Neuronal stem cell (in vitro differentiated cells): ENCODE measurements around the gene CWC27.

Experiments used
- DNase-seq: peaks from one replicate; pipeline ENCODE4 v3.0.0-alpha.2; 2013; ENCODE audit warnings: low spot score
- H2AFZ ChIP-seq: one replicate; pipeline ENCODE4 v1.6.1; 2013; ENCODE audit warnings: mild to moderate bottlenecking, low read length, inconsistent platforms
- H2AK5ac ChIP-seq: 2 replicates; pipeline ENCODE4 v1.6.1; 2013; ENCODE audit warnings: low read depth, mild to moderate bottlenecking, inconsistent platforms, low read length, moderate library complexity, mixed read lengths
- H2BK120ac ChIP-seq: 2 replicates; pipeline ENCODE4 v1.6.1; 2013; ENCODE audit warnings: low read depth, mild to moderate bottlenecking, inconsistent platforms, low read length, moderate library complexity, mixed read lengths
- H2BK12ac ChIP-seq: one replicate; pipeline ENCODE4 v1.6.1; 2013; ENCODE audit warnings: low read length, inconsistent platforms
- H2BK15ac ChIP-seq: 2 replicates; pipeline ENCODE4 v1.6.1; 2013; ENCODE audit warnings: mild to moderate bottlenecking, low read length, inconsistent platforms, mixed read lengths
- H2BK5ac ChIP-seq: one replicate; pipeline ENCODE4 v1.6.1; 2013; ENCODE audit warnings: inconsistent platforms, mild to moderate bottlenecking, low read length, moderate library complexity
- H3K14ac ChIP-seq: one replicate; pipeline ENCODE4 v1.6.1; 2013; ENCODE audit warnings: low read length, inconsistent platforms
- H3K18ac ChIP-seq: 2 replicates; pipeline ENCODE4 v1.6.1; 2013; ENCODE audit warnings: low read length, inconsistent platforms
- H3K23ac ChIP-seq: 2 replicates; pipeline ENCODE4 v1.6.1; 2013; ENCODE audit warnings: low read depth, mild to moderate bottlenecking, mixed read lengths, low read length, inconsistent platforms; ENCODE audit not compliant: poor library complexity
- H3K27ac ChIP-seq: replicated peaks from 3 replicates; pipeline ENCODE4 v1.5.1; 2013; ENCODE audit warnings: low read length, inconsistent platforms
- H3K27me3 ChIP-seq, 3 experiments: 2 replicates each; pipeline ENCODE4 v1.6.1; 2013; ENCODE audit warnings: low read length in 3 of 3, mild to moderate bottlenecking in 2 of 3, inconsistent platforms in 1 of 3, low read depth in 1 of 3, mixed read lengths in 1 of 3, moderate library complexity in 1 of 3; ENCODE audit not compliant: control insufficient read depth in 3 of 3, insufficient read depth in 3 of 3
- H3K36me3 ChIP-seq, 2 donors: replicated peaks in 1 of 2; 2 replicates each; pipeline ENCODE4 v1.6.1; 2013; ENCODE audit warnings: low read length in 2 of 2; ENCODE audit not compliant: control insufficient read depth in 2 of 2, insufficient read depth in 2 of 2
- H3K4ac ChIP-seq: 2 replicates; pipeline ENCODE4 v1.6.1; 2013; ENCODE audit warnings: inconsistent platforms, mild to moderate bottlenecking, low read length, moderate library complexity
- H3K4me1 ChIP-seq, 2 donors: 1 replicate in 1 of 2; 2 replicates in 1 of 2; pipeline ENCODE4 v1.6.1; 2013; ENCODE audit warnings: low read length in 2 of 2, low read depth in 1 of 2; ENCODE audit not compliant: control insufficient read depth in 2 of 2, insufficient read depth in 1 of 2
- H3K4me2 ChIP-seq: one replicate; pipeline ENCODE4 v1.6.1; 2013; ENCODE audit warnings: mild to moderate bottlenecking, low read length, inconsistent platforms; ENCODE audit not compliant: insufficient read depth, poor library complexity, severe bottlenecking
- H3K4me3 ChIP-seq, 2 donors: 2 replicates each; pipeline ENCODE4 v1.5.1; 2013; ENCODE audit warnings: low read length in 2 of 2, mild to moderate bottlenecking in 2 of 2, inconsistent platforms in 1 of 2, moderate library complexity in 1 of 2
- H3K79me1 ChIP-seq: one replicate; pipeline ENCODE4 v1.6.1; 2013; ENCODE audit warnings: low read depth, mild to moderate bottlenecking, inconsistent platforms, low read length, moderate library complexity
- H3K9ac ChIP-seq: one replicate; pipeline ENCODE4 v1.6.1; 2013; ENCODE audit warnings: mild to moderate bottlenecking, low read depth, low read length, inconsistent platforms; ENCODE audit not compliant: poor library complexity
- H3K9me3 ChIP-seq, 2 donors: replicated peaks in 1 of 2; 2 replicates each; pipeline versions ENCODE3 to v1.6.1; 2013; ENCODE audit warnings: low read length in 2 of 2, mild to moderate bottlenecking in 2 of 2, inconsistent platforms in 1 of 2, low read depth in 1 of 2, mixed read lengths in 1 of 2, moderate library complexity in 1 of 2; ENCODE audit not compliant: control insufficient read depth in 2 of 2, insufficient read depth in 1 of 2
- H4K8ac ChIP-seq: one replicate; pipeline ENCODE4 v1.6.1; 2013; ENCODE audit warnings: low read depth, mild to moderate bottlenecking, inconsistent platforms, low read length, moderate library complexity
- H4K91ac ChIP-seq: one replicate; pipeline ENCODE4 v1.6.1; 2013; ENCODE audit warnings: low read length, low read depth, mild to moderate bottlenecking, inconsistent platforms; ENCODE audit not compliant: poor library complexity
- WGBS, 2 donors: extraction: QIAGEN DNeasy Blood & Tissue Kit; methylation state at CpG; one replicate each; pipeline ENCODE4 v1.1.7; 2013; ENCODE audit warnings: missing lambda C conversion rate in 2 of 2, mixed read lengths in 1 of 2; ENCODE audit not compliant: insufficient read length in 2 of 2, insufficient replicate concordance in 1 of 2; ENCODE audit errors: extremely low coverage in 2 of 2; 5-methylcytosine and 5-hydroxymethylcytosine counted together

CWC27 gene

DNA sequence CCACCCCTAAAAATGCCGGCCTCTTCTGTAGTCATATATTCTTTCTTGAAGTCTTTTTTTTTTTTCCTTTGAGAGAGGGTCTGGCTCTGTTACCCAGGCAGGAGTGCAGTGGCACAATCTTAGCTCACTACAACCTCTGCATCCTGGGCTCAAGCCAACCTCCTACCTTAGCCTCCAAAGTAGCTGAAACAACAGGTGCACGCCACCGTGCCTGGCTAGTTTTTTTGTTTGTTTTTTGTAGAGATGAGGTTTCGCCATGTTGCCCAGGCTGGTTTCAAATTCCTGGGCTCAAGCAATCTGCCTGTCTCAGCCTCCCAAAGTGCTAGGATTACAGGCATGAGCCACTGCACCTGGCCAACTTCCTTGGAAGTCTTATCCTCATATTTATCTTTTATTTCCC is 19.3 kb upstream of the CWC27 start:
- H2AK5ac ChIP-seq: no peak overlapping the region
- H2BK15ac ChIP-seq: no peak overlapping the region
- no peak overlapping the region for H4K8ac ChIP-seq
- no peak overlapping the region for H2BK120ac ChIP-seq
- no peaks in the 10 kb centered on the region for H3K79me1 ChIP-seq
- no peak overlapping the region for H3K23ac ChIP-seq
- H3K4me1 ChIP-seq: no peaks in the 10 kb centered on the region
- no peak overlapping the region for H4K91ac ChIP-seq
- H2AFZ ChIP-seq: no peak overlapping the region
- H3K4ac ChIP-seq: no peak overlapping the region
- no peak overlapping the region for H2BK5ac ChIP-seq
- H3K9me3 ChIP-seq: no peaks in the 10 kb centered on the region
- H2BK12ac ChIP-seq: no peak overlapping the region
- no peak for DNase-seq
- H3K36me3 ChIP-seq: peaks cover 4 to 46% of the 10 kb centered on the region in 2 donors
- no peak overlapping the region for H3K4me2 ChIP-seq
- no CpG with 5 or more reads among the region's 4 CpGs for WGBS, 2 donors
- H3K4me3 ChIP-seq: no peak overlapping the region
- no peak overlapping the region for H3K9ac ChIP-seq
- no peak overlapping the region for H3K27ac ChIP-seq
- no peaks in the 10 kb centered on the region for H3K27me3 ChIP-seq
- no peak overlapping the region for H3K18ac ChIP-seq
- H3K14ac ChIP-seq: no peak overlapping the region

DNA sequence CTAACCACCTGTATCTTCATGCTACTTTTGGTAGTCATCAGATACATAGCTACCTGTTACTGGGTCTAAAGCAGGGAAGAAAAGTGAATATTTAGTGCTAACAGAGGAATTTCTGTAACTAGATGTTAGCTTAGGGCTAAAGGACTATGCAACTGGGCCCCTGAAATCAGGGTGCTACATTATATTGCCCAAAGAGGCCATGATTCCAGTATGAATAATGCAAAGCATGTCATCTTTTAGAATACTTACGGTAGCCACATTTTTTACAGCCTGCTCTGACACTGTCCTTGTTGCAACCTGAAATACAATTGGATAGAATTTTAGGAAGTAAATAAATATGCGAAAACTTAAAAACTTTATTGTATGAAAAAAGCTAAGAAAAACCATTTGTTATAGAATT is 14.7 kb upstream of the CWC27 start:
- Histone ChIP-seq H3K14ac (no peak overlapping the region), H3K9me3 (no peaks in the 10 kb centered on the region), H2BK120ac (no peak overlapping the region), H3K27ac (no peak overlapping the region), H3K4me2 (no peak overlapping the region), H4K8ac (no peak overlapping the region), H3K79me1 (no peaks in the 10 kb centered on the region), H2BK15ac (no peak overlapping the region), H2BK5ac (no peak overlapping the region), H3K4ac (no peak overlapping the region), H2AK5ac (no peak overlapping the region), H4K91ac (no peak overlapping the region), H3K4me3 (no peak overlapping the region), H2AFZ (no peak overlapping the region), H3K27me3 (no peaks in the 10 kb centered on the region), H3K23ac (no peak overlapping the region), H2BK12ac (no peak overlapping the region), H3K18ac (no peak overlapping the region), H3K36me3 (peaks cover 9 to 42% of the 10 kb centered on the region in 2 donors), H3K9ac (no peak overlapping the region), H3K4me1 (peaks cover 5% of the 10 kb centered on the region in 2 donors)
- no CpG with 5 or more reads among the region's 2 CpGs for WGBS, 2 donors
- no peak for DNase-seq

DNA sequence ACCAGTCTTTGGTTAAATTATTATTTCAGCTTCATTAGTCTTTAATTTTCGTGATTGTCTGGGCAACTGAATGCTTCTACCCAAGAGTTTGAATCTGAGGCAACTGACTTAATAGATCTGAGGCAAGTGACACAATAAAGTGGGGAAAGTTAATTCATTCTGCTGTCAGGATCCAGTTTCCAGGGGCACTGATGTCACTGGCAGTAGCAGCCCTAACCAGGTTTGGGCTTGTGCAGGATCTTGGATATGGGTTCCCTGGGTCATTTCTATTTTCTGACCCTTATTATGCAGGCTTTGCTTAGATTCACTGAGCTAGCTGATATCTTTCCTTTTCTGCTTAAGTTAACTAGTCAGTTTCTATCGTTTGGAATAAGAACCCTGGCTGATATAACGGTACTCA is 9.8 kb upstream of the CWC27 start:
- Histone ChIP-seq H2BK120ac (no peak overlapping the region), H3K9me3 (no peaks in the 10 kb centered on the region), H4K91ac (no peak overlapping the region), H3K23ac (no peak overlapping the region), H3K4me1 (peaks cover 10 to 26% of the 10 kb centered on the region in 2 donors), H3K27me3 (no peaks in the 10 kb centered on the region), H3K36me3 (peaks cover 7 to 30% of the 10 kb centered on the region in 2 donors), H3K27ac (peak overlapping the region; percentile 85), H3K4me2 (no peak overlapping the region), H4K8ac (no peak overlapping the region), H3K79me1 (no peaks in the 10 kb centered on the region), H3K9ac (no peak overlapping the region), H3K18ac (no peak overlapping the region), H3K14ac (no peak overlapping the region), H2AFZ (no peak overlapping the region), H3K4me3 (no peak overlapping the region), H2BK15ac (no peak overlapping the region), H2AK5ac (no peak overlapping the region), H3K4ac (no peak overlapping the region), H2BK12ac (no peak overlapping the region), H2BK5ac (no peak overlapping the region)
- WGBS, 2 donors: no CpG with 5 or more reads among the region's 3 CpGs
- DNase-seq: no peak

DNA sequence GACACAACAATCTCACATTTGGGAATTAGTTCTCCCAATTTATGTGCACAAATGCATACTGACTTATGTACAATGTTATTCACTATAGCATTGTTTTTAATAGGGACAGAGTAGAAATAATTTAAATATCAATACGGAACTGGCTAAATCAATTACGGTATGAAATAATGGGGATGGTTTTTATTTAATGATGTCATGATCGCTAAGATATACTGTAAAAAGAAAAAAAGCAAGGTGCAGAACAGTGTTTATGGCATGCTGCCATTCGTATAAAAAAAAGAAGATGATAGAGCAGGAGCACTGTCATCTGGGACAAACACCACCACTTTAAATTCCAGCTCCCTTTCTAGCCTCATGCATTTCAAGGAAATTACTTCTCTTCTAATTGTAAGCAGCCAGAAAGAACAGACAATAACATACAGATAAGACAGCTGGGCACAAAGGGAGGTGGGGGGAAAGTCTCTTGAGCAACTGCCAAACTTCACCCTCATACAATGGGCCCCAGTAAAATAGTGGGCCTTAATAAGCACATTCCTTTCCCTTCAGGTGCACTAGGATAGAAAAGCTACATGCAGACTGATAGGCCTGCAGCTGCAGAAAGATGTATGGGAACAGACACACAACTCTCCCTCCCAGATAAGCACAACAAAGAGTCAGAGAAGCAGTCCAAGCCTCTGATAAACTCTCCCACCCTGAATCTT is 8.6 kb upstream of the CWC27 start:
- Histone ChIP-seq H3K4ac (no peak overlapping the region), H3K18ac (no peak overlapping the region), H3K9me3 (no peaks in the 10 kb centered on the region), H2AK5ac (no peak overlapping the region), H3K23ac (no peak overlapping the region), H2BK15ac (no peak overlapping the region), H3K4me2 (no peak overlapping the region), H3K4me3 (no peak overlapping the region), H4K91ac (no peak overlapping the region), H3K36me3 (peaks cover 6 to 33% of the 10 kb centered on the region in 2 donors), H3K79me1 (no peaks in the 10 kb centered on the region), H2BK12ac (no peak overlapping the region), H2AFZ (no peak overlapping the region), H3K27ac (peak overlapping the region; percentile 93), H3K27me3 (no peaks in the 10 kb centered on the region), H3K9ac (no peak overlapping the region), H4K8ac (no peak overlapping the region), H3K14ac (no peak overlapping the region), H2BK120ac (no peak overlapping the region), H3K4me1 (peaks cover 10 to 26% of the 10 kb centered on the region in 2 donors), H2BK5ac (no peak overlapping the region)
- peak; percentile 54 for DNase-seq
- WGBS, 2 donors: 100% methylated on average over 2 of the region's 4 CpGs; no CpG with 5 or more reads in 1 of the 2 donors
